Frontal cortex (tissue), 4 donors: ENCODE measurements around the gene CDHR2. TPM values are rescaled to one million over a fixed set of nuclear protein-coding genes. Genes with fewer than 3 reads are reported as not detected.
A peak's percentile ranks its signal among the peaks of the same experiment; 100 is the strongest.
"Not testable (repeated sequence)": the region's sequence is repeated elsewhere in the genome, so short reads cannot be mapped to it uniquely, and the experiment has no call there.

Source experiments
- DNase-seq, 2 donors: peaks; one replicate each; pipeline ENCODE4 v3.0.0; 2012; ENCODE audit warnings: low spot score in 2 of 2
- FAIRE-seq: peaks from 2 replicates; lab custom pipeline; 2012; peaks lifted over from hg19 to GRCh38; lab: Jason Lieb, UNC
- total RNA-seq: library from RNA; depleted of rRNA; stranded (reverse); fragments of >200 nt; gene quantifications from one replicate; pipeline ENCODE4 v1.2.3, GENCODE V29; 2014
- donor health status: control.
- donor health status: control.
- donor health status: control.

Gene CDHR2
- total RNA-seq, 1 donor from 2014 or later, result under 0.01 TPM

DNA sequence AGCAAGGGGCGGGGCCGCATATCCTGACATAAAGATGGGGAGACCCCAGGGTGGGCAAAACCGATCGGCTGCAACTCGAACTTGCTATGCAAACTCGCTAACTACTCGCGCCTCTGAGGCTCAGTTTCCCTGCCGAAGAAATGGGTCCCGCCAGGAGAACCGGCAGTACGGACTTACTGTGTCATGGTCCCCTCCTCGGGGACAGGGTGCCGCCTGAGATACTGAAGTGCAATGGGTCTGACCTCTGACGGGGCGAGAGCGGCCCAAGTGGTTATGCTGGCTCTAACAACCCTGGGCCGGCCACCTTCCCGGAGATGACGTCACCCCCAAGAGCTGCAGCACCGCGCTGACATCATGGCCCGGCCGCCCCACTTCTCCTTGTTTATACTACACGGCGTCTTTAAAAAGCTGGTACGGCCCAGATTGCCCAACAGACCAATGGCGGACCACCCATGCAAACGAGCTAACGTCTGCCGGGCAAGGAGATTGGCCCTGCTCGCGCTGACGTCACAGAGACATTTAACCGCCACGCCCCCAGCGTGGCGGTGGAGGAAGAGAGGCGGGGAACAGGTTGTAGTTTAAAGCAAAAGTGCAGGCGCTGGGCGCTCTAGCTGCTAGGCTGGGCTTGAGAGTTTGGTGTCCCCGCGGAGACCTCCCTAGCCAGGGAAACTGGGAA lies 11.4 kb upstream of the CDHR2 start:
- FAIRE-seq, result peak; percentile 23
- DNase-seq, result peak; percentile 89

DNA sequence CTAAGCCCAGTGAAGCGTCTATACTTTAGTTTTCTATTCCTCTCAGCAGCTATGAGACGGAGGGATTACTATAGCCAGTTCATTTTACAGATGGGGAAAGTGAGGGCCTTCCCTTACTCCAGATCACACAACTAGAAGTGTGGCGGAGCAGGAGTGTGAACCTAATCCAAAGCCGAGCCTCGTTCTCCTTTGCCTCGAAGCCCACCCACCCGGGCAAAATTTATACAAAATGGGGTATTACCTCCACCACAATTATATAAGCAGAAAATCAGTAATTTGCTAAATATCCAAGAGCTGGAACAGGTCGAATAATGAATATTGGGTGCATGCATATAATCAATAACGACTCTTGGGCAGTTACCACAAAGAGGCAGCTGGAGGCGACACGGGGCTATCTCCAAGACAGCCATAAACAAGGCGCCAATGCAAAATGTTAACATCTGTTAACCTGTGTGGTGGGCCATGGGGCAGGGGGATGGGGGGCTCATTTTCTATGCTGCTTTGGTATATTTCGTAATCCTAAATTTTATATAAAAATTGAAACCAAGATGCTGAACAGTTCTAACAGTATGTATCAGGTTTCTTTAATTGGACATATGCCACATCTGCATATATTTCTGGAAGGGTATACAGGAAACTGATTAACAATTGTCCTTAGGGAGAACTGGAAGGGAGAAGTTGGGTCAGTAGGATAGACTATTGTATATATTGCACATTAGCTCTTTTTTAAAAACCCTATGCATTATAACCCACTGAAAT lies 10.7 kb upstream of the CDHR2 start:
- DNase-seq (no peak), FAIRE-seq (no peak)

DNA sequence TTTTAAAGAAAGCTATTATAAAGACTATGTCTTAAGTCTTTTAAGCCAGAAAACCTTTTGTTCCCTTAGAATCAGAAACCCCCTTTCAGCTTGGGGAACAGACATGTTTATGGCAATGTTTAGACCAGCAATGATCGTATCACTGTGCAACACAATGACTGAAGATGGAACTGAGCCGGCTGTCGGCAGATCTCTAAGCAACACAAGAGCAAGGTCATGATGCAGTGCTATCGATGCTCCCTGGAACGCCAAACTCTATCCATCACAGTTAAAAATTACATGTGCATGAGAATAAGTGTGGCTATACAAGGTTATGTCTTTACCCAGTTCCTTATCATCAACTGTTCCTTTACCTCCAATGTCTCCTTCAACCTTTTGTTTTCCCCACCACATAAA lies 10.2 kb upstream of the CDHR2 start:
- DNase-seq (no peak), FAIRE-seq (no peak)

DNA sequence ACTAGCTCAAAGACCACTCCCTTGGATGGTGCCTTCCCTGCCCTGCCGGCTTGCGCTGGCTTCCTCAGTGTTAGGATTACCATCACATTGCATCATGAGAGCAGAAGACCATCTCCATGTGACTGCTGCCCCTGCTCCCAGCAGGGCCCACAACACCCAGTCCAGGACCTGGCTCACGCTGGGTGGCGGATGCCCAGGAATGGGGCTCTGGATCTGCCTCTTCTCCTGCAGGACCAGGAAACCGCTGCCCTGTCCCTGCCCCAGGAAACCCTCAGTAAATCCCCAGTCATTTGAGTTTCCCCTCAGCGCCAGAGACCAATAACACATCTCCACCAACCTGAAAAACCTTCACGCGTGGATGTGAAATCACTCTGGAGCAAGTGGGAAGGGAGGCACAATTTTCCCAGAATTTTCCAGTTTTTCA lies 8.7 kb upstream of the CDHR2 start:
- DNase-seq, result no peak
- no peak for FAIRE-seq

DNA sequence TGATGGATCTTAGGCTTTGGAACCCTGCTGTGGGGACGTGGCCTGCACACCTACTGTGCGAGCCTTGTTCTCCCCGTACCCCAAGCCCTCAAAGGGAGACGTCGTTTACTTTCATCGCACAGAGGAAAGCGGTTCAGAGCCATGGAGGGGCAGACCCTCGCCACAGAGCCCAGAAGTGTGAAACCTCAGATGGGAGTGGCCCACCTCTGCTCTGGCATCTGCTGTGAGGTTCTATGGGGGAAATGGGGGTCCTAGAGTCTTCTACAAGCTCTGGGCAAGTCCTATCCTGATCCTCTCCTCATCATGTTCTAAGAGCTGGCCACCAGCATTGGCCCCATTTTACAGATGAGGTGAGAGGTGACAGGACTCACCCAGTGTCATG lies 8.2 kb upstream of the CDHR2 start:
- FAIRE-seq, result no peak
- DNase-seq, result no peak

DNA sequence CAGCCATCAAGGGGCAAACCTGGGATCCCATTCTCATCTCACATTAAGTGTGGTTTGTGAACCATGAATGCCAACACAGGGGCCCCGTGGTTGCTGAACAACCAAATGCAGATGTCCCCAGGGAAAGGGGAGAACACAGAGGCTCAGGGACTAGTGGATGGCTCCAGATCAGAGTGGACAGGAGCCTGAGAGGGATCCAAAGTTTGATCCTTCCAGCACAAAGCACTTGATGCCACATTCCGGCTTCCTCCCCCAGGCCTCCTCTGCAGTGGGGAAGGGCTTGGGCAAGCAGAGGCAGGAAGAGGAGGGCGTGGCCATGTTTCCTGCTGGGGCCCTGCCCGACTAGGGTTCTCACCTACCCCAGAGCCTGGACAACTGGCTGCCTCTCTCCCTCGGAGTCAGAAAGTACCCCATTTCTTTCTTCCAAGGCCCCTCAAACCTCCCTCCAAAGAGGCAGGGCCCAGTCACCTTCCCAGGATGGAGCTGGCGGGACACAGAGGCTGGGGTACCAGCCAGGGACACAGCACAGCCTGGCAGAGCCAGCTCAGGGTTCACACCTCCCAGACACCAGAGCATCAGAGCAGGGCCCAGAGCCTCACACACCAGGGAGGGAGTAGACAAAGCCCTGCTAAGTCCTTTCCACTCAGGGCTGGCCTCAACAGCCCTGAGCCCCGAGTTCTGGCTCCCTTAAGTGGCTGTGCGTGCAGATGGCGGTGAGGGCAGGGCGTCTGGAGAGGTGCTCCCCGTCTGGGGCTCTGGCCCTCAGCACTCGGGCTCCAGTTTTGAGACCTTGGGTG lies 7.6 kb upstream of the CDHR2 start:
- DNase-seq (no peak), FAIRE-seq (no peak)

DNA sequence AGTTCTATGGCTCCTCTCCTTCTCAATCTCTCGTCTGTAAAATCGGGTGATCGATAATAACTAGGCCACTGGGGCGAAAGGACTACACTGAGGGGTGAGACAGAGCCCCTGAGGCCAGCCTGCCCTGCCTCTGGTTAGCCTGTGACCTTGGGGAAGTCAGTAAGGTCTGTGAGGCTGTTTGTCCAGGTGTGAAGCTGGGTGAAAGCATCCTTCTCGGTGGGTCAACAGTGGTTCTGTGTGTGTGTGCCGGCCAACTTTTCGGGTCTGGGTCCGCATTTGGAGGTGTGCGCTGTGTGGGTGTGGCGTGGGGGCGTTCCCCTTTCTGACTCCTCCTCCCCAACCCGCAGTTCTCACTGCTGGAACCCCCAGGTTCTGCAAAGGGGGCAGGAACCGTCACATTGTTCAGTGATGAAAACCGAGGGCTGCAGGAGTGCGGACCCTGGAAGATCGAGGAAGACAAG lies 7.0 kb upstream of the CDHR2 start:
- DNase-seq (no peak), FAIRE-seq (no peak)

DNA sequence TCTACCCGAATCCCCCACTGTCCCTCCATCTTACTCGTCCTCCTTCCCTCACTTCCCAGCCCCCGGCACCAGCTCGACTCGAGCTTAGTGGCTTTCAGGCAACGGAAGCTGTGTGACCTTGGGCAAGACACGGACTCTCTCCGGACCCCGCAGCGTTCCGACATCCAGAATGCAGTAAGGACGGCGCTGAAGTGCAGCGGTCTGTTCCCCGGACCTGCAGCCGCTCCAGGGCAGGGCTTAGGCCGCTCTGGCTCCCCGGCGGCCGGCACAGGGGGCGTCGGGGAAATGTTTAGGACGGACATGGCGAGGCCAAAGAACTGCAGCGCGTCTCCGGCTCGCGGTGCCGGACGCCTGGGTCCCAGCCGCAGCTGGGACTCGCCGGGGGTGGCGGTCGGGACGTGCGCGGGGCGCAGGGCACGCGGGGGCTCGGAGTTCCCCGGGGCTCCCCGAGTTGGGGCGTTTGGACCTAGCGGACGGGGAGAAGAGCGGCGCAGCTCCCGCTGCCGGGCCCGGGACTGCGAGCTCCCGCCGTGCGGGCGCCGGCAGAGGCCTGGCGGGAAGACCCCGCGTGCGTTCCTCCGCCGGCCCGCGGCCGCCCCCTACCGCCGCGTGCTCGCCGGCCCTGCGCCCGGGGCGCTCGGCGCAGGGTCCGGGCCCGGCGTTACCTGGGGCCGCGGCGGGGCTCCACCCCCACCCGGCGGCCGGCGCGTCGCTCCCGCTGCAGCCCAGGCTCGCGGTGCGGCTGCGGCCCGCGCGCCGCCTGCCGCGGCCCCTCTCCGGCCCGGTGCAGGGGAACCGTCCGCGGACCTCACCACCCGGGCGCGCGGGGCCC lies 6.3 kb upstream of the CDHR2 start:
- FAIRE-seq (no peak), DNase-seq (peak in 1 of 2 donors; percentile 58)

DNA sequence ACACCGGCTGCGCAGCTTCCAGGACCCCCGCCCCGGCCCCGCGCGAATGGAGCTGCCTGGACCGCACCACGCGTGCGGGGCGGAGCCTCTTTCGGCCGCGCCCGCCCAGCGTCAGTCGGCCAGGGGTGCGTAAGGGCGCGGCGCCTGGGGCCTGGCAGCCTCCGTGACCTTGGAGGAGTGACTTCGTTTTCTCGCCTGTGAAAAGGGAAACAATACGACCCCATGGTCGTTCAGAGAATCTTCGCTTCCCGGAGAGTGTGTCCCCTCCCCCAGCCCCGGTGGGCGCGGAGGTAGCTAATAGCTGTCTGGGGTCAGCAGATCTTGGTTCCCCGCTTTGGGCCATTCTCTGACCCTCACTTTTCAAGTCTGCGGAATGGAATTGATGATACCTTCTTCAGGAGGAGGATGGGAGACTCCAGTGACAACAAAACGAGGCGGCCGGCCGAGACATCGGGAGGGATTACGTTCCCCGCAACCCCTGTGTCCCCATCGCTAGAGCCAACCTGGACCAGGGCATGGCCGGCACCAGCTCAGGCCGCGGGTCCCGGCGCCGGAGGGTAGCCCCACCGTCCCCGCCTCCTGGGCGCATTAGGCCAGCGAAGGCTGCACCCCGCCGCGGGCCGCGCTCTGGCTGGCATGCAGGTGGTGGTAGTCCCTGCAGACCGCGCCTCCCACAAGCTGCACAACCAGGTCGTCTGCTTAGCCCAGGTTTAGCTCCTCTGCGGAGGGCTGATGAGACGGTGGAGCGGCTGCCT lies 5.5 kb upstream of the CDHR2 start:
- FAIRE-seq (no peak), DNase-seq (peak; percentile 58 to 66)

DNA sequence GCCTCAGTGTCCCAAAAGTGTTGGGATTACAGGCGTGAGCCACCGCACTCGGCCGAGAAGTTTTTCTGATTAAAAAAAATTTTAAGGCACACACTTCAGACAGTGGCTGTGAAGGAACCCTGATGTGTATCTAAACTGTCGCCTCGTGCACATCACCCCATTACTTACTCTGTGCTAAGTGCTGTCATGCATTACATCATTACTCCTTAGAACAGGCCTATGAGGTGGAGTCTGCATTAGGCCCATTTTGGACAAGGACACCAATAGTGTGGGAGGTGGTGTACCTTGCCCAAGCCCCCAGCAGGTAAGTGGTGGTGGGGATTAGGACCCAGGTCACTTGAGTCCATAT lies 3.8 kb upstream of the CDHR2 start:
- FAIRE-seq, result no peak
- DNase-seq, result no peak

DNA sequence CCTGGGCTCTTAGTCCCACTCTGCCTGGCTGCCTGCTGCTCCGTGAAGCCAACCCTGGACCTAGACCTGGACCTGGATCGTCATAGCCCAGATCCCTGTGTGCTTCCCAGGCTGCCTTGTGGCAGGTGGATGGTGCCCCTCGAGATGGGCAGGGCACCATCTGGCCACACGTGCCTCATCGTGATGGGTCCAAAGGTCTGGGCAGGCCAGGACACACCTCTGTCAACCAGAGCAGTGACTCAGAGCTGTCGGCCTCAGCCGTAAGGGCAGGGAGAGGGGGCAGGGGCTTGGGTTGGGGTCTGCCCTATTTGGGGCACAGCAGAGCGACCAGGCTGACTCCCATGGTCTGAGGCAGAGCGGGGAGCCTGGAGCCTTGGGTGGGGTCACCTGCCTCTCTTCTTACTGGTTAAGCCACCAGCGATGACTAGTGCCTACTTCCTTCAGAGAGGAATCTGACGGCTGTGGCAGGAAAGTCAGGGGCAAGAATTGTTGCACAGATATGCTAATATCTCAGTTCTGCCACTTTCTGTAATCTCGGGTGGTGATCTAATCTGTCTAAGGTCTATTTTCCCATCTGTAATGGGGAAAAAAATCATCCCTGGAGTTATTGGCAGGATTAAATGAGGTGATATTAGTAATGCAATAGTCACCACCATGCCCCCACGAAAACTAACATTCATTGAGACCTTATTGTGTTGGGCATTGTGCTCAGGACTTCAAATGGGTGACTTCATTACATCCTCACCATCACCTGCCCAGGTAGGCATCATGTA lies 3.2 kb upstream of the CDHR2 start:
- FAIRE-seq, result no peak
- no peak for DNase-seq

DNA sequence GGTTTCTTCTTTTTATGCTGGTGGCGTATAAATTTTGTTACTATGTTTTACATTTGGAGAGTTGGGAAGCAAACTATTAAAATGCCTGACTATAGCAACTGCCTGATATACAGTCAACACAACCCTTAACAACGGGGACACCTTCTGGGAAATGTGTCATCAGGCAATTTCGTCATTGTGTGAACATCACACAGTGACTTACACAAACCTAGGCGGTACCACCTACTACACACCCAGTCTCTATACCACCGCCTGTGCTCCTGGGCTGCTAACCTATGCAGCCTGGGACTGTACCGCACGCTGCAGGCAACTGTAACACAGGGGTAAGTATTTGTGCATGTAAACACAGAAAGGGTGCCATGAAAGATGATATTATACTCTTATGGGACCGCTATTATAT lies 1.3 kb upstream of the CDHR2 start:
- FAIRE-seq (no peak), DNase-seq (no peak)

DNA sequence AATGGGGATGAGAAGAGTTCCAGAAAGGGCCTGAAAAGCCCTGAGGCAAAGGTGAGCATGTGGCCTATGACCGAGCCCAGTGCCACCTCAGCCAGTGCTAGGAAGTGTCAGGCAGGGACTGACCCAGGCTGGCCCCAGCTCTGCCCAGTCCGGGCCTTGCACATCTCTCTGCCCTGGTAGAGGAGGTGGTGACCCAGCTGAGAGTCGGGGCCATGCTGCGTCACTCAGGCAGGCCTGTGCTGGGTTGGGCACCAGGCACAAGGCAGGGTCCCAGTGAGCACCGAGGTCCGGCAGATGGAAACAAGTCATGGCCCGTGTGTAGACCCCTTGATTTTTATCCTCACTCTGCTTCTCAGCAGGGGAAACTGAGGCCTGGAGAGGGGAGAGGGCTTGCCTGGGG lies 729 bp downstream of the CDHR2 start:
- DNase-seq (no peak), FAIRE-seq (no peak)

DNA sequence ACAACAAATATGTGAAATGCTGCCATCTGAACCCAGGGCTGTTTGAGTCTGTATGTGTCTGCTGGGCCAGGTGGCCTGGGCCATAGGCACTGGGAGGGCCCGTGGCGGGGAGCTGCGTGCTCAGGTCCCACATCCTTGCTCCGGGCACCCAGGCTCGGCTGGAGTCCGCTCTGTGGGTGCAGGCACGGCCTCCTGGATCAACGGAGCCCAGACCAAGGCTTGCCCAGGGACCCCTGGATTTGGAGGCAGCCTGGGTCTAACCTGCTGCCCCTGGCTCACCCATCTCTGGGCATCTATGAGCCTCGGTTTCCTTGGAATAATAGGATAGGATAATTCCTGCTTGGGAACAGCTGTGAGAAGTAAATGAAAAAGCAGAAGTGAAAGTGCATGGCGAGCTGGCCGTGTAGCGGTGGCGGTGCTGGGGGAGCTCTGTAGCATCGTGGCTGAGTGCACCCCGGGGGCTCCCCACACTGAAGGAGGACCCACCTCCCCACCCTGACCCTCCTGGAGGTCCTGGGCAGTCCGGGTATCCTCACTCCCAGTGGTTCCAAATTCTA lies 1.2 kb downstream of the CDHR2 start:
- FAIRE-seq (no peak), DNase-seq (no peak)

DNA sequence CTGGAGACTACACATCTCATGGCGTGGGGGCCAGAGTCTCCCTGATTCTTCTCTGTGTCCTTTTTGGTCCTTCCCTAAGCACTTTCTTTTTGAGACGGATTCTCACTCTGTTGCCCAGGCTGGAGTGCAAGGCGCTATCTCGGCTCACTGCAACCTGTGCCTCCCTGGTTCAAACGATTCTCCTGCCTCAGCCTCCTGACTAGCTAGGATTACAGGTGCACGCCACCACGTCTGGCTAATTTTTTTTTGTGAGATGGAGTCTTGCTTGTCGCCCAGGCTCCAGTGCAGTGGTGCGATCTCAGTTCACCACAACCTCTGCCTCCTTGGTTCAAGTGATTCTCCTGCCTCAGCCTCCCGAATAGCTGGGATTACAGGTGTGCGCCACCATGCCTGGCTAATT lies 1.8 kb downstream of the CDHR2 start:
- FAIRE-seq, DNase-seq: not testable (repeated sequence)

DNA sequence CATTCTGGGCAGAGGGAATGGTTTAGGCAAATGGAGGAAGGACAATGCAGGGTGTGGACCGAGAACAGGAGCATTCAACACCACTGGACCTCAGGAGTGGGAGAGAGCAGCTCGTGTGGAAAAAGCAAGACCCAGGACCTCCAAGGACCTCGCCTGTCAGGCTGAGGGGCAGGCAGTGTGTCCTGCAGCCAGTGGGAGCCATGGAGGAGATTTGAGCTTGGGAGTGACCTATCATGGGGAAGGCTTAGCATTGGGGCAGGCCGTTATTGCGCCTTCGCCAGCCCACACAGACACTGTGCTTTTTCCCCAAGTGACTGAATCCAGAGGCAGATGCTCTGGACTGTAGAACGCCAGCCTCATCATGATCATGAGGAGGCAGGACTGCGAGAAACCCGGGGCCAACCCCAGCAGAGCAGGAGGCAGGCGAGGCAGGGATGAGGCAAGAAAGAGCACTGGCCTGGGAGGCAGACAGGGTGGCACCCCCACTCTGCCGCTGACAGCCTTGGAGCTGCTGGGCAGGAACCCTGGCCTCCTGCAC lies 3.3 kb downstream of the CDHR2 start:
- FAIRE-seq (no peak), DNase-seq (no peak)

DNA sequence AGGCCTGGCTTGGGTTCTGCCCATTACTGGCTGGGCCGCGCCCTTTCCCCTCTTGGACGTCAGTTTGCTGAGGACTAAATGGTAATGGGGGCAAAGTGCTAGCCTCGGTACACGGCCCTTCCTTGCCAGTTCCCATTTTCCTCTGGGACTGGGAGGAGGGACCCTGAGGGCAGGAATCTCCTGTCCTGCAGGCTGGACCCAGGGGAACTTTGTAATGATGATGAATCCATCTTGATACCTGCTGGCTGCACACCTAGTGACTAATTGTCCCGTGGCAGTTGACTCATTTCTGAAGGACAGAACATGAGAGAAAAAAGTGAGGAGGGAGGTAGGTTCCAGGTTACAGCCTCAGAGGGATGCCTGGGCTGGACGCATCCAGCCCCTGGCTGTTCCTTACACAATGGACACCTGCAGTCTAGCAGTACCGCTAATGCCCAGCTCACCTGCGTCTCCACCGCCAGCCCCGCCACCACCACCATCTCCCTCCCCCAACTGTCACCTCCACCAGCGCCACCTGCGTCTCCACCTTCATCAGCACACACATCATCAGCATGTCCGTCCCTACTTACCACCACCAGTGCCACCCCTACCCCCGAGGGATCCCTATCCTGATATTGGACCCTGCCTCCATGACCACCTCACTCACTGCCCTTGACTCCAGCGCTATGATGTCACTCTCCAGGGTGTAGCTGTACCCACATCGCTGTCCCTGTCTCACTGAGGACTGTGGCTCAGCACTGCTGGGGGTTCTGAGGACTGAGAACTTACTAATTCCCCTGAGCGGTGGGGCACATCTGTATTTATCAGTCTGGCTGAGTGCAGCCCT lies 4.3 kb downstream of the CDHR2 start:
- DNase-seq (no peak), FAIRE-seq (no peak)
